Breast epithelium (tissue), 4 donors: ENCODE data around the gene AGAP2. TPM values are rescaled to one million over a fixed set of nuclear protein-coding genes. Genes with fewer than 3 reads are reported as not detected.

ENCODE experiments used
- DNase-seq, 2 donors: peaks; one replicate each; pipeline ENCODE4 v3.0.0-alpha.2; 2019; ENCODE audit warnings: low spot score in 2 of 2
- H3K27ac ChIP-seq, 2 donors: fragments of 200-600 bp; sonication (generic) in 1 of 2; one replicate each; pipeline ENCODE4 v1.5.1; 2016 to 2019; ENCODE audit warnings: mild to moderate bottlenecking in 1 of 2
- H3K27me3 ChIP-seq, 2 donors: fragments of 200-600 bp; sonication (generic) in 1 of 2; one replicate each; pipeline versions ENCODE4 v1.5.1 to v1.6.0; 2017 to 2019; ENCODE audit warnings: control low read depth in 1 of 2, mild to moderate bottlenecking in 1 of 2
- H3K36me3 ChIP-seq: fragments of 200-600 bp; one replicate; pipeline ENCODE4 v1.5.1; 2019
- H3K4me1 ChIP-seq, 2 donors: fragments of 200-600 bp; sonication (generic); one replicate each; pipeline ENCODE4 v1.5.1; 2016 to 2019; ENCODE audit warnings: control low read depth in 1 of 2
- H3K4me3 ChIP-seq, 3 donors: fragments of 200-600 bp; sonication (generic); 1 replicate in 2 of 3; 2 replicates in 1 of 3; pipeline ENCODE4 v1.5.1; 2016 to 2019; ENCODE audit warnings: mild to moderate bottlenecking in 3 of 3, moderate library complexity in 2 of 3
- H3K9me3 ChIP-seq, 2 donors: fragments of 200-600 bp; sonication (generic) in 1 of 2; one replicate each; pipeline ENCODE4 v1.5.1; 2016 to 2019; ENCODE audit warnings: control low read depth in 1 of 2
- POLR2A ChIP-seq: fragments of 450-650 bp; IDR thresholded peaks from one replicate; pipeline ENCODE4 v1.6.1; 2016; ENCODE audit warnings: antibody characterized with exemption, mild to moderate bottlenecking, moderate library complexity
- POLR2AphosphoS5 ChIP-seq, 3 donors: sonication (generic); formaldehyde crosslinking; IDR thresholded peaks; one replicate each; pipeline ENCODE4 v1.6.1; 2017; ENCODE audit warnings: antibody characterized with exemption in 3 of 3
- intact Hi-C: fragments of 100-400 bp; cut with DNase I; formaldehyde crosslinking; loops from one replicate; pipeline ENCODE4 v1.15.1; 2023; ENCODE audit warnings: low total_unique reads
- total RNA-seq, 3 donors: library from RNA; depleted of rRNA; stranded (reverse); fragments of >200 nt; gene quantifications; one replicate each; pipeline ENCODE4 v1.1.0, GENCODE V29; 2016
- TF ChIP-seq, protein P1 (sequence below), 3 donors: fragments of 450-650 bp; IDR thresholded peaks; one replicate each; pipeline ENCODE4 v1.5.1; 2016 to 2017; ENCODE audit warnings: antibody characterized with exemption in 3 of 3, mild to moderate bottlenecking in 3 of 3, moderate library complexity in 3 of 3

The AGAP2 gene
- total RNA-seq, 3 donors from 2014 or later, result 1.2 to 1.8 (median 1.6) TPM

DNA sequence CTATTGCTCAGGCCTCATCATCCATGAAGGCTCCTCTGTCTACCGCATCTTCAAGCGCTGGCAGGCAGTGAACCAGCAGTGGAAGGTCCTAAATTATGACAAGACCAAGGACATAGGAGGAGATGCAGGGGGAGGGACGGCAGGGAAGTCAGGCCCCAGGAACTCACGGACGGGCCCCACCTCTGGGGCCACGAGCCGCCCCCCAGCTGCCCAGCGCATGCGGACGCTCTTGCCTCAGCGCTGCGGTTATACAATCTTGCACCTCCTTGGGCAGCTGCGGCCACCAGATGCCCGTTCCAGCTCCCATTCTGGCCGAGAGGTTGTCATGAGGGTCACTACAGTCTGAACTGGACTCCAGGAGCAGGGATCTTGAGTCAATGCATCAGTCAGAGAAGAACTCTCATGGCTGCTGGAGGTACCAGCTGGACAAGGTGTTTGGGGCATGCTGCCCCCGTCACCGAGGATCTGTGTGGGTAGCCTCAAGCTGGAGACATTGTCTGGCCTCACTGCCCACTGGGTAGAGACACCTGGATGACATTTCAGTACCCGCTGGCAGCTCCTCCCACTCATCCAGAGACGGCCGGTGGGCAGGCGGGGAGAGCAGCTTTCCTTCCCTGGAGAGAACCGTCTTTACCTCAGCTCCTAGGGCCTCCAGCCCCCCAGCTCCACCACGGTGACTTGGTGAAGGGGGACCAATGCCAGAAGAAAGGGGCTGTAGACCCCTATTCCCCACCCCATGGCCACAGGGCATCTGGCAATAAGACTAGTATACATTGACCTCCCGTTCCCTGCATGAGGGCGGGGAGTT, 20.2 kb upstream of the AGAP2 start:
- intact Hi-C loops, result no loop called here
- no peaks in the 10 kb centered on the region for H3K9me3 ChIP-seq
- H3K27ac ChIP-seq, result no peak overlapping the region
- no peak overlapping the region for H3K4me3 ChIP-seq
- TF ChIP-seq POLR2A (no peak), POLR2AphosphoS5 (IDR thresholded peaks at IDR 0.05) (no peak)
- TF ChIP-seq, protein P1, sequence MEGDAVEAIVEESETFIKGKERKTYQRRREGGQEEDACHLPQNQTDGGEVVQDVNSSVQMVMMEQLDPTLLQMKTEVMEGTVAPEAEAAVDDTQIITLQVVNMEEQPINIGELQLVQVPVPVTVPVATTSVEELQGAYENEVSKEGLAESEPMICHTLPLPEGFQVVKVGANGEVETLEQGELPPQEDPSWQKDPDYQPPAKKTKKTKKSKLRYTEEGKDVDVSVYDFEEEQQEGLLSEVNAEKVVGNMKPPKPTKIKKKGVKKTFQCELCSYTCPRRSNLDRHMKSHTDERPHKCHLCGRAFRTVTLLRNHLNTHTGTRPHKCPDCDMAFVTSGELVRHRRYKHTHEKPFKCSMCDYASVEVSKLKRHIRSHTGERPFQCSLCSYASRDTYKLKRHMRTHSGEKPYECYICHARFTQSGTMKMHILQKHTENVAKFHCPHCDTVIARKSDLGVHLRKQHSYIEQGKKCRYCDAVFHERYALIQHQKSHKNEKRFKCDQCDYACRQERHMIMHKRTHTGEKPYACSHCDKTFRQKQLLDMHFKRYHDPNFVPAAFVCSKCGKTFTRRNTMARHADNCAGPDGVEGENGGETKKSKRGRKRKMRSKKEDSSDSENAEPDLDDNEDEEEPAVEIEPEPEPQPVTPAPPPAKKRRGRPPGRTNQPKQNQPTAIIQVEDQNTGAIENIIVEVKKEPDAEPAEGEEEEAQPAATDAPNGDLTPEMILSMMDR (IDR thresholded peaks at IDR 0.05), result no peak
- peaks cover 0 to 6% of the 10 kb centered on the region in 2 donors for H3K4me1 ChIP-seq
- H3K36me3 ChIP-seq, result no peaks in the 10 kb centered on the region
- no peak for DNase-seq
- peaks cover 0 to 5% of the 10 kb centered on the region in 2 donors for H3K27me3 ChIP-seq

DNA sequence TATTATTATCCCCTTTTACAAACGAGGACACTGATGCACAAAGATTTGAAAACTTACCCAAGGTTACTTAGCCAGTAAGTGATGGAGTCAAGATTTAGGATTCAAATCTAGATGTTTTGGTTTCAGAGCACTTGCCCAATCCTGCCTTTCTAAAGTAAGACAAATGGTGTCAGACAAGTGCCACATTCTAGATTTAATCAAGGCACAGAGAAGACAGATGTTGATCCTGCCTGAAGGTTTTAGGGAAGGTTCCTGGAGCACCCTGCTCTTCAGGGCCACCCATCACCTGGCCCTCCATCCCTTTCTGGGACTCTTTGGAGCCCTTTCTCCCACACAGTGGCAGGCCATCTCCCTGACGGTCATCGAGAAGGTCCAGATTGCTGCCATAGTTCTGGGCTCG, 19.2 kb upstream of the AGAP2 start:
- Histone ChIP-seq H3K4me1 (peaks cover 0 to 9% of the 10 kb centered on the region in 2 donors), H3K27me3 (no peaks in the 10 kb centered on the region), H3K36me3 (no peaks in the 10 kb centered on the region), H3K27ac (no peak overlapping the region), H3K9me3 (no peaks in the 10 kb centered on the region), H3K4me3 (no peak overlapping the region)
- intact Hi-C loops, result no loop called here
- DNase-seq, result no peak
- no peak for TF ChIP-seq POLR2AphosphoS5 (IDR thresholded peaks at IDR 0.05)
- no peak for TF ChIP-seq POLR2A
- TF ChIP-seq, protein P1 (IDR thresholded peaks at IDR 0.05), result no peak

DNA sequence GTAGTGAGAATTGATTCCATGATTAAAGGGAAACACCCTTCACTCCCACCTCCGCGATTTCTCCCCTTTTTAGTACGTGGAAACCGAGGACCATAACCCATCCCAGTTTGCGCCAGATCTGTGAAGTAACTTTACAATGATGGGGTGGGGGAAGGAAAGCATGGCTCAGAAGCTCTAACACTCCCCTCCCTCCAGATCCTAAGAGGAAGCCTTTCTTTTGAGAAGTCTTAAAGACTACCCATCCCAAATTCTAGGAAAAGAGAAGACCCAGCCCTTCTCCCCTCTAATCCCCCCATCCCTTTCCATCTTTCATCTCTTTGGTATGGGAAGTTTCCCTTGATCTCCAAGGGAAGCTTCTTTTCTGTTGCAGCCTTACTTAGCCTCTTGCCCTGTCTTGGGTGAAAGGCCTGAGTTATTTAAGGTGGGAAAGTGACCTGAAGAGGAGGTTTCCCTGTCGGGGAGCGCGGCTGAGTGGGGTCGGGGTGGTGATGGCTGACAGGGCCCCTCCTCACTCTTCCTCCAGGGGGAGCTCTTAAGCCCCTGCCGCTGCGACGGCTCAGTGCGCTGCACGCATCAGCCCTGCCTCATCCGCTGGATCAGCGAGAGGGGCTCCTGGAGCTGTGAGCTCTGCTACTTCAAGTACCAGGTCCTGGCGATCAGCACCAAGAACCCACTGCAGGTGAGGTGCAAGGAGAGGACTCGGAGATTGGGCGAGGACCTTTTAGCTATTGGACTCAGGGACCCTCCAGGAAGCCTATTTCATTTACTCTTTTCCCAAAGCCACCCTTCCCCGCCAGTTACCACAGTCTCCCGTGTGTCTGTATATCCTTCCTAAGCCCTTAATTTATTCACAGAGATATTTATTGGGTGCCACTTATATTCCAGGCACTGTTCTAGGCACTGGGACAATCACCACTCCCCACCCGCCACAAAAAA, 18.1 kb upstream of the AGAP2 start:
- peaks cover 0 to 12% of the 10 kb centered on the region in 2 donors for H3K4me1 ChIP-seq
- DNase-seq, result no peak
- no peaks in the 10 kb centered on the region for H3K36me3 ChIP-seq
- no peaks in the 10 kb centered on the region for H3K27me3 ChIP-seq
- H3K27ac ChIP-seq, result no peak overlapping the region
- H3K9me3 ChIP-seq, result no peaks in the 10 kb centered on the region
- H3K4me3 ChIP-seq, result peak overlapping the region; percentile 58 to 92 (median 84)
- intact Hi-C loops, result no loop called here
- TF ChIP-seq, protein P1 (IDR thresholded peaks at IDR 0.05), result peak in 1 of 3 donors; percentile 26
- TF ChIP-seq POLR2A, result no peak

DNA sequence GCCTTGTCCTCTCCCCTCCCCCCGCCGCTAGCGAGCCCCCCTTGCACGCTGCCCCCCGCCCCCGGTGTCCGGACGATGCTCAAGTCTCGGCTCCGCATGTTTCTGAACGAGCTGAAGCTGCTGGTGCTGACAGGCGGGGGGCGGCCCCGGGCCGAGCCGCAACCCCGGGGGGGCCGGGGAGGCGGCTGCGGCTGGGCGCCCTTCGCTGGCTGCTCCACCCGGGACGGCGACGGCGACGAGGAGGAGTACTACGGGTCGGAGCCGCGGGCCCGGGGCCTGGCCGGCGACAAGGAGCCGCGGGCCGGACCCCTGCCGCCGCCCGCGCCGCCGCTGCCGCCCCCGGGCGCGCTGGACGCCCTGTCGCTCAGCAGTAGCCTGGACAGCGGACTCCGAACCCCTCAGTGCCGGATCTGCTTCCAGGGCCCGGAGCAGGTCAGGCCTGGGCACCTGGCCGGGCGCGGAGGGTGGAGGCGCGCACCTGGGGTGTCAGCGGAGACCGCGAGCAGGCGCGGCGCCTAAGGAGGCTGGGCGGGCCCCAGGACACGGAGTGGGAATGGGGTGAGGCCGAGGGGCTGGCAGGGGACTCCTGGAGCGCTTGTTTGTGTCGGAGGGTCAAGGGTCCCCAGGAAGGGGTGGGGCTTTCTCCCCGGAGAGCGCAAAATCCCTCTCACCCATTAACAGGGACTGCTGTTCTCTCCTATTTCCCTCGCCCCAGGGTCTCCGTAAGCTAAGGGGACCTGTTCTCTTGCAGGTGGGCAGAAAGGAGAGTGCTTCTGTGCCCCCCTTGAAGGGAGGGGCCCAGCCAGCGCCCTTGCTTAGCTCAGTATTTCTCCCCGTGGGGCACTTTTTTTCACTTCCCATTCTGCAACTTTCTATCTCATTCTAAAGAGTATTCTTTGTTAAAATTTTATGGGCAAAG, 17.2 kb upstream of the AGAP2 start:
- no peak for DNase-seq
- Histone ChIP-seq H3K4me3 (peak overlapping the region; percentile 58 to 92 (median 84)), H3K27me3 (no peaks in the 10 kb centered on the region), H3K27ac (peak overlapping the region; percentile 79 to 87), H3K9me3 (no peaks in the 10 kb centered on the region), H3K4me1 (peaks cover 0 to 18% of the 10 kb centered on the region in 2 donors), H3K36me3 (no peaks in the 10 kb centered on the region)
- intact Hi-C loops, result no loop called here
- TF ChIP-seq POLR2A (no peak), POLR2AphosphoS5 (IDR thresholded peaks at IDR 0.05) (no peak)
- TF ChIP-seq, protein P1 (IDR thresholded peaks at IDR 0.05), result no peak
